Measurements from ENCODE around the gene PTPRN2. TPM values are rescaled to one million over a fixed set of nuclear protein-coding genes. Genes with fewer than 3 reads are reported as not detected.
A peak's percentile ranks its signal among the peaks of the same experiment; 100 is the strongest.

Gene PTPRN2
- total and polyA plus RNA-seq, 2 donors from 2014 or later = 4.8 to 6.2 TPM

- H3K36me3 ChIP-seq (ENCODE audit: control insufficient read depth in 2 of 3, insufficient read depth in 3 of 3, low read length in 3 of 3) = no peaks in the 10 kb centered on the region
- no peaks in the 10 kb centered on the region for H3K27me3 ChIP-seq (ENCODE audit: control insufficient read depth, insufficient read depth, low read length)
- H3K9ac ChIP-seq (ENCODE audit: low read length in 3 of 3) = no peak overlapping the region
- peak overlapping the region in 1 of 3 donors; percentile 45 for H3K4me3 ChIP-seq (ENCODE audit: low read length in 3 of 3)
- FAIRE-seq = no peak
- intact Hi-C loops (cut with DNase I) = no loop called here
- H3K9me3 ChIP-seq (ENCODE audit: control insufficient read depth in 2 of 3, insufficient read depth in 1 of 3, low read length in 3 of 3) = no peaks in the 10 kb centered on the region
- H3K27ac ChIP-seq (ENCODE audit: low read depth in 2 of 2, low read length in 2 of 2) = no peak overlapping the region
- no peaks in the 10 kb centered on the region for H3K4me1 ChIP-seq (ENCODE audit: control insufficient read depth in 2 of 3, insufficient read depth in 2 of 3, low read depth in 1 of 3, low read length in 3 of 3)
- DNase-seq = peak in 3 of 5 donors; percentile 60 to 80 (median 62)
- TF ChIP-seq CTCF (IDR thresholded peaks at IDR 0.05; ENCODE audit: borderline replicate concordance, extremely low read depth, insufficient read depth) = no peak
Observed at GRCh38 chr7:158549616-158550393, 37.8 kb downstream of the PTPRN2 start.

- intact Hi-C loops (cut with DNase I) = no loop called here
- no peak for TF ChIP-seq CTCF (IDR thresholded peaks at IDR 0.05; ENCODE audit: borderline replicate concordance, extremely low read depth, insufficient read depth)
- H3K9ac ChIP-seq (ENCODE audit: low read length in 3 of 3) = no peak overlapping the region
- H3K9me3 ChIP-seq (ENCODE audit: control insufficient read depth in 2 of 3, insufficient read depth in 1 of 3, low read length in 3 of 3) = no peaks in the 10 kb centered on the region
- H3K4me3 ChIP-seq (ENCODE audit: low read length in 3 of 3) = peak overlapping the region in 1 of 3 donors; percentile 45
- no peaks in the 10 kb centered on the region for H3K36me3 ChIP-seq (ENCODE audit: control insufficient read depth in 2 of 3, insufficient read depth in 3 of 3, low read length in 3 of 3)
- H3K4me1 ChIP-seq (ENCODE audit: control insufficient read depth in 2 of 3, insufficient read depth in 2 of 3, low read depth in 1 of 3, low read length in 3 of 3) = no peaks in the 10 kb centered on the region
- FAIRE-seq (no peak), DNase-seq (peak in 3 of 5 donors; percentile 53 to 72 (median 59))
- H3K27ac ChIP-seq (ENCODE audit: low read depth in 2 of 2, low read length in 2 of 2) = no peak overlapping the region
- H3K27me3 ChIP-seq (ENCODE audit: control insufficient read depth, insufficient read depth, low read length) = no peaks in the 10 kb centered on the region
Observed at GRCh38 chr7:158549176-158549615, 38.4 kb downstream of the PTPRN2 start.

GRCh38 chr7:158548726-158549125 lies 38.9 kb downstream of the PTPRN2 start:
- intact Hi-C loops (cut with DNase I) = no loop called here
- no peak overlapping the region for H3K4me3 ChIP-seq (ENCODE audit: low read length in 3 of 3)
- H3K9me3 ChIP-seq (ENCODE audit: control insufficient read depth in 2 of 3, insufficient read depth in 1 of 3, low read length in 3 of 3) = no peaks in the 10 kb centered on the region
- no peak overlapping the region for H3K27ac ChIP-seq (ENCODE audit: low read depth in 2 of 2, low read length in 2 of 2)
- no peaks in the 10 kb centered on the region for H3K27me3 ChIP-seq (ENCODE audit: control insufficient read depth, insufficient read depth, low read length)
- no peaks in the 10 kb centered on the region for H3K36me3 ChIP-seq (ENCODE audit: control insufficient read depth in 2 of 3, insufficient read depth in 3 of 3, low read length in 3 of 3)
- DNase-seq (peak in 1 of 5 donors; percentile 60), FAIRE-seq (no peak)
- TF ChIP-seq CTCF (IDR thresholded peaks at IDR 0.05; ENCODE audit: borderline replicate concordance, extremely low read depth, insufficient read depth) = no peak
- H3K4me1 ChIP-seq (ENCODE audit: control insufficient read depth in 2 of 3, insufficient read depth in 2 of 3, low read depth in 1 of 3, low read length in 3 of 3) = no peaks in the 10 kb centered on the region
- no peak overlapping the region for H3K9ac ChIP-seq (ENCODE audit: low read length in 3 of 3)

All from kidney (tissue), 14 donors.